HCT116 (cell line): ENCODE results near the gene UBE2E3. TPM values are rescaled to one million over a fixed set of nuclear protein-coding genes. Genes with fewer than 3 reads are reported as not detected.

Experiments used
- ATAC-seq: fragments of 200-7000 bp; cut with Tn5 transposase; 2 replicates; pipeline ENCODE4 v1.9.1; 2020; ENCODE audit warnings: mild to moderate bottlenecking, moderate library complexity
- BruUV-seq: library from RNA; stranded (reverse); fragments of 400-500 nt; replicated peaks from 2 replicates; lab custom pipeline; 2021; lab: Mats Ljungman, UMichigan
- CTCF ChIA-PET: fragments of 300-600 bp; sonication (Branson Sonifier 250); formaldehyde crosslinking; loops from one replicate; lab custom pipeline; 2021; ENCODE audit warnings: antibody characterized with exemption; lab: Charles Lee
- POLR2A ChIA-PET: fragments of 300-600, 350-600 bp; sonication (Branson Sonifier 250); formaldehyde crosslinking; loops from one replicate; lab custom pipeline; 2021; ENCODE audit warnings: antibody characterized with exemption; lab: Charles Lee
- RAD21 ChIA-PET, 2 experiments: fragments of 300-600 bp; sonication (Branson Sonifier 250); formaldehyde crosslinking; loops; one replicate each; lab custom pipeline; 2023; ENCODE audit warnings: low total read pairs in 2 of 2; ENCODE audit not compliant: uncharacterized antibody in 2 of 2, unreplicated experiment in 2 of 2, low non-redundant PET in 1 of 2; lab: Charles Lee
- DNase-seq: peaks from one replicate; pipeline ENCODE4 v3.0.0-alpha.2; 2010; ENCODE audit warnings: low read depth, low spot score
- H2AFZ ChIP-seq: fragments of 200-600 bp; shearing (Covaris generic), sonication (generic); 2 replicates; pipeline ENCODE4 v1.6.1; 2017; ENCODE audit warnings: low read depth, mixed run types, mixed read lengths, antibody characterized with exemption, low read length; ENCODE audit not compliant: poor library complexity, severe bottlenecking
- H3K27ac ChIP-seq: 2 replicates; pipeline ENCODE4 v1.5.1; 2012; ENCODE audit warnings: low read depth, low read length
- H3K27me3 ChIP-seq: fragments of 200-600 bp; sonication (generic); 2 replicates; pipeline ENCODE4 v1.6.1; 2016; ENCODE audit warnings: mixed run types, low read length, mixed read lengths; ENCODE audit not compliant: insufficient read depth
- H3K36me3 ChIP-seq, 2 experiments: fragments of 200-500 bp in 1 of 2; fragments of 200-600 bp in 1 of 2; sonication (Bioruptor generic) in 1 of 2; sonication (generic) in 1 of 2; 2 replicates each; pipeline versions ENCODE4 v1.5.1 to v1.6.1; 2014 to 2016; ENCODE audit warnings: low read length in 2 of 2, inconsistent platforms in 1 of 2, mixed read lengths in 1 of 2, mixed run types in 1 of 2; ENCODE audit not compliant: insufficient read depth in 2 of 2, control insufficient read depth in 1 of 2
- H3K4me1 ChIP-seq, 2 experiments: fragments of 200-600 bp in 1 of 2; sonication (generic) in 1 of 2; 2 replicates each; pipeline versions ENCODE4 v1.5.1 to v1.6.1; 2012 to 2017; ENCODE audit warnings: low read length in 2 of 2, inconsistent platforms in 1 of 2, mild to moderate bottlenecking in 1 of 2, mixed read lengths in 1 of 2, mixed run types in 1 of 2, moderate library complexity in 1 of 2; ENCODE audit not compliant: insufficient read depth in 2 of 2, control insufficient read depth in 1 of 2
- H3K4me2 ChIP-seq: fragments of 200-600 bp; sonication (generic); 2 replicates; pipeline ENCODE4 v1.6.1; 2017; ENCODE audit warnings: mixed run types, low read length, mixed read lengths
- H3K4me3 ChIP-seq, 2 experiments: fragments of 200-600 bp in 1 of 2; sonication (generic) in 1 of 2; replicated peaks in 1 of 2; 2 replicates each; pipeline ENCODE4 v1.5.1; 2011 to 2016; ENCODE audit warnings: low read length in 2 of 2, control low read depth in 1 of 2, low read depth in 1 of 2, mild to moderate bottlenecking in 1 of 2, mixed read lengths in 1 of 2, mixed run types in 1 of 2
- H3K79me2 ChIP-seq: fragments of 200-600 bp; sonication (generic); 2 replicates; pipeline ENCODE4 v1.6.1; 2017; ENCODE audit warnings: mild to moderate bottlenecking, mixed run types, low read length, moderate library complexity, mixed read lengths; ENCODE audit not compliant: insufficient read depth
- H3K9ac ChIP-seq: fragments of 200-600 bp; sonication (generic); 2 replicates; pipeline ENCODE4 v1.6.1; 2016; ENCODE audit warnings: low read length, mixed read lengths
- H3K9me2 ChIP-seq: fragments of 200-600 bp; sonication (generic), shearing (Covaris generic); 2 replicates; pipeline ENCODE4 v1.6.1; 2017; ENCODE audit warnings: mixed run types, mild to moderate bottlenecking, moderate library complexity; ENCODE audit not compliant: insufficient read depth
- H3K9me3 ChIP-seq, 2 experiments: fragments of 200-500 bp in 1 of 2; fragments of 200-600 bp in 1 of 2; sonication (Bioruptor generic) in 1 of 2; sonication (generic) in 1 of 2; 2 replicates each; pipeline ENCODE4 v1.6.1; 2014 to 2017; ENCODE audit warnings: low read length in 2 of 2, mixed read lengths in 2 of 2, inconsistent platforms in 1 of 2, low read depth in 1 of 2, mild to moderate bottlenecking in 1 of 2, mixed run types in 1 of 2, moderate library complexity in 1 of 2; ENCODE audit not compliant: control insufficient read depth in 1 of 2, insufficient read depth in 1 of 2
- H4K20me1 ChIP-seq: fragments of 200-600 bp; sonication (generic), shearing (Covaris generic); 2 replicates; pipeline ENCODE4 v1.6.1; 2017; ENCODE audit warnings: mixed run types, mild to moderate bottlenecking, moderate library complexity; ENCODE audit not compliant: insufficient read depth
- ATF3 ChIP-seq: IDR thresholded peaks from 2 replicates; pipeline ENCODE4 v1.6.1; 2012
- CBX3 ChIP-seq: IDR thresholded peaks from 2 replicates; pipeline ENCODE4 v1.6.1; 2012; ENCODE audit warnings: low read depth
- EGR1 ChIP-seq: IDR thresholded peaks from 2 replicates; pipeline ENCODE4 v1.6.1; 2012; ENCODE audit warnings: low read depth
- FOSL1 ChIP-seq: IDR thresholded peaks from 2 replicates; pipeline ENCODE4 v1.6.1; 2012; ENCODE audit warnings: low read depth
- POLR2A ChIP-seq: IDR thresholded peaks from 2 replicates; pipeline ENCODE4 v1.7.0; 2011; ENCODE audit warnings: borderline replicate concordance; ENCODE audit not compliant: insufficient read depth, insufficient read length; ENCODE audit errors: extremely low read depth
- REST ChIP-seq: IDR thresholded peaks from 2 replicates; pipeline ENCODE4 v1.6.1; 2012; ENCODE audit warnings: low read depth
- SIN3A ChIP-seq: IDR thresholded peaks from 2 replicates; pipeline ENCODE4 v1.6.1; 2012; ENCODE audit warnings: low read depth
- SP1 ChIP-seq: IDR thresholded peaks from 2 replicates; pipeline ENCODE4 v1.6.1; 2012; ENCODE audit warnings: low read depth
- SRF ChIP-seq: IDR thresholded peaks from 2 replicates; pipeline ENCODE4 v1.6.1; 2012; ENCODE audit warnings: low read depth
- intact Hi-C: fragments of 100-400 bp; cut with micrococcal nuclease; formaldehyde crosslinking; loops from 2 replicates; pipeline ENCODE4 v1.10.0; 2022
- total RNA-seq: library from RNA; stranded (reverse); gene quantifications from one replicate; pipeline ENCODE4 v1.2.1, GENCODE V29; 2021; ENCODE audit not compliant: unreplicated experiment

The UBE2E3 gene
- total RNA-seq, 1 experiment from 2014 or later: 64.2 TPM

GRCh38 chr2:180999274-180999964 is 19.0 kb downstream of the UBE2E3 start:
- ATAC-seq: no peak
- no peak overlapping the region for H3K4me3 ChIP-seq
- no peaks in the 10 kb centered on the region for H3K27me3 ChIP-seq
- TF ChIP-seq SP1 (no peak), SIN3A (no peak)
- TF ChIP-seq, all 23 proteins: peak for 0
- H3K9me3 ChIP-seq: no peaks in the 10 kb centered on the region
- ChIA-PET RAD21 (no interaction called here), CTCF (no interaction called here), POLR2A (no interaction called here)
- peaks cover 80% of the 10 kb centered on the region for H3K79me2 ChIP-seq
- no peaks in the 10 kb centered on the region for H3K4me1 ChIP-seq
- H3K36me3 ChIP-seq: no peaks in the 10 kb centered on the region
- no peaks in the 10 kb centered on the region for H3K9me2 ChIP-seq
- intact Hi-C loops: no loop called here
- no peaks in the 10 kb centered on the region for H4K20me1 ChIP-seq
- no peak overlapping the region for H2AFZ ChIP-seq
- H3K9ac ChIP-seq: no peak overlapping the region
- BruUV-seq: no TSS peak
- DNase-seq: no peak
- no peak overlapping the region for H3K27ac ChIP-seq
- H3K4me2 ChIP-seq: no peak overlapping the region

- H3K9ac ChIP-seq: no peak overlapping the region
- DNase-seq (no peak), ATAC-seq (no peak)
- no peak overlapping the region for H2AFZ ChIP-seq
- RAD21 ChIA-PET: no interaction called here
- POLR2A ChIA-PET: no interaction called here
- CTCF ChIA-PET: no interaction called here
- no peaks in the 10 kb centered on the region for H3K9me2 ChIP-seq
- TF ChIP-seq ATF3: no peak
- no peak for TF ChIP-seq REST
- no peak for TF ChIP-seq FOSL1
- no peak for TF ChIP-seq POLR2A
- TF ChIP-seq CBX3: no peak
- no peak for TF ChIP-seq SRF
- no peak for TF ChIP-seq EGR1
- no peaks in the 10 kb centered on the region for H3K4me1 ChIP-seq
- intact Hi-C loops: no loop called here
- BruUV-seq: no TSS peak
- no peaks in the 10 kb centered on the region for H4K20me1 ChIP-seq
- no peak overlapping the region for H3K27ac ChIP-seq
- no peak overlapping the region for H3K4me3 ChIP-seq
- H3K9me3 ChIP-seq: no peaks in the 10 kb centered on the region
- H3K27me3 ChIP-seq: no peaks in the 10 kb centered on the region
- H3K4me2 ChIP-seq: no peak overlapping the region
- no peaks in the 10 kb centered on the region for H3K36me3 ChIP-seq
- H3K79me2 ChIP-seq: peaks cover 86% of the 10 kb centered on the region
Observed at GRCh38 chr2:181004647-181005325, 24.4 kb downstream of the UBE2E3 start.
